Nephron progenitor cell (in vitro differentiated cells): ENCODE measurements around the gene GPN2.

Experiments used
- DNase-seq: peaks from one replicate; pipeline ENCODE4 v3.0.0; 2021
- H3K27ac Mint-ChIP-seq: 2 replicates; pipeline ENCODE4 v1.8.0; 2021; ENCODE audit warnings: mild to moderate bottlenecking, moderate library complexity, mixed read lengths
- H3K27me3 Mint-ChIP-seq: 2 replicates; pipeline ENCODE4 v1.8.0; 2021; ENCODE audit warnings: mild to moderate bottlenecking, low read depth, mixed read lengths; ENCODE audit not compliant: poor library complexity
- H3K36me3 Mint-ChIP-seq: 2 replicates; pipeline ENCODE4 v1.8.0; 2021; ENCODE audit warnings: low read depth, mixed read lengths
- H3K4me1 Mint-ChIP-seq: 2 replicates; pipeline ENCODE4 v1.8.0; 2021; ENCODE audit warnings: mixed read lengths
- H3K4me3 Mint-ChIP-seq: 2 replicates; pipeline ENCODE4 v1.8.0; 2021; ENCODE audit warnings: mild to moderate bottlenecking, moderate library complexity, mixed read lengths
- H3K9me3 Mint-ChIP-seq: 2 replicates; pipeline ENCODE4 v1.8.0; 2021; ENCODE audit warnings: mild to moderate bottlenecking, moderate library complexity, mixed read lengths
- TF ChIP-seq, protein P1 (sequence below): fragments of 200-600 bp; sonication (generic); IDR thresholded peaks from 2 replicates; pipeline ENCODE4 v1.5.0; 2021; ENCODE audit warnings: antibody characterized with exemption

The GPN2 gene

DNA sequence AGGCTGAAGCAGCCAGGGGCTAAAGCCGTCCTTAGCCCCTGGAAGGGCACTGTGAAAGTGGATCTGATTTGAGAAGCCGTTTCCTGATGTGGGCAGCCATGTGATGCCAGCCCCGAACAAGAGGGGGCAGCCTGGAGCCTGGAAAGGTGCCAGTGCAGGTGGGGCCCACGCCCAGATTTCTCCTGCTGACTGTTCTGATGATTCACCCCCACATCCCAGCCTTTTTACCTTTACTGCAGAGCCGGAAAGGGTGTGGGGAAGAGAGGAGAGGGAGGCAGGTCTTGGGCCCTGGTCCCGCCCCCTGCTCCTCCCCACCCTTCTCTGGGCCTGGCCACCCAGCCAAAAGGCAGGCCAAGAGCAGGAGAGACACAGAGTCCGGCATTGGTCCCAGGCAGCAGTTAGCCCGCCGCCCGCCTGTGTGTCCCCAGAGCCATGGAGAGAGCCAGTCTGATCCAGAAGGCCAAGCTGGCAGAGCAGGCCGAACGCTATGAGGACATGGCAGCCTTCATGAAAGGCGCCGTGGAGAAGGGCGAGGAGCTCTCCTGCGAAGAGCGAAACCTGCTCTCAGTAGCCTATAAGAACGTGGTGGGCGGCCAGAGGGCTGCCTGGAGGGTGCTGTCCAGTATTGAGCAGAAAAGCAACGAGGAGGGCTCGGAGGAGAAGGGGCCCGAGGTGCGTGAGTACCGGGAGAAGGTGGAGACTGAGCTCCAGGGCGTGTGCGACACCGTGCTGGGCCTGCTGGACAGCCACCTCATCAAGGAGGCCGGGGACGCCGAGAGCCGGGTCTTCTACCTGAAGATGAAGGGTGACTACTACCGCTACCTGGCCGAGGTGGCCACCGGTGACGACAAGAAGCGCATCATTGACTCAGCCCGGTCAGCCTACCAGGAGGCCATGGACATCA, 27.1 kb downstream of the GPN2 start, which contains the start of gene SFN:
Gene SFN, plus strand, starts transcription at position 369 of the 904 bp plus-strand sequence. Its CDS starts 64 bp downstream, at position 433.
- Mint-ChIP-seq H3K27me3 (peaks cover 3% of the 10 kb centered on the region), H3K36me3 (no peaks in the 10 kb centered on the region), H3K4me3 (peak within 1 kb of the TSS; percentile 91), H3K27ac (no peak within 1 kb of the TSS), H3K4me1 (peaks cover 49% of the 10 kb centered on the region), H3K9me3 (no peaks in the 10 kb centered on the region)
- TF ChIP-seq, protein P1, sequence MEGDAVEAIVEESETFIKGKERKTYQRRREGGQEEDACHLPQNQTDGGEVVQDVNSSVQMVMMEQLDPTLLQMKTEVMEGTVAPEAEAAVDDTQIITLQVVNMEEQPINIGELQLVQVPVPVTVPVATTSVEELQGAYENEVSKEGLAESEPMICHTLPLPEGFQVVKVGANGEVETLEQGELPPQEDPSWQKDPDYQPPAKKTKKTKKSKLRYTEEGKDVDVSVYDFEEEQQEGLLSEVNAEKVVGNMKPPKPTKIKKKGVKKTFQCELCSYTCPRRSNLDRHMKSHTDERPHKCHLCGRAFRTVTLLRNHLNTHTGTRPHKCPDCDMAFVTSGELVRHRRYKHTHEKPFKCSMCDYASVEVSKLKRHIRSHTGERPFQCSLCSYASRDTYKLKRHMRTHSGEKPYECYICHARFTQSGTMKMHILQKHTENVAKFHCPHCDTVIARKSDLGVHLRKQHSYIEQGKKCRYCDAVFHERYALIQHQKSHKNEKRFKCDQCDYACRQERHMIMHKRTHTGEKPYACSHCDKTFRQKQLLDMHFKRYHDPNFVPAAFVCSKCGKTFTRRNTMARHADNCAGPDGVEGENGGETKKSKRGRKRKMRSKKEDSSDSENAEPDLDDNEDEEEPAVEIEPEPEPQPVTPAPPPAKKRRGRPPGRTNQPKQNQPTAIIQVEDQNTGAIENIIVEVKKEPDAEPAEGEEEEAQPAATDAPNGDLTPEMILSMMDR = peak; percentile 33
- no peak for DNase-seq

DNA sequence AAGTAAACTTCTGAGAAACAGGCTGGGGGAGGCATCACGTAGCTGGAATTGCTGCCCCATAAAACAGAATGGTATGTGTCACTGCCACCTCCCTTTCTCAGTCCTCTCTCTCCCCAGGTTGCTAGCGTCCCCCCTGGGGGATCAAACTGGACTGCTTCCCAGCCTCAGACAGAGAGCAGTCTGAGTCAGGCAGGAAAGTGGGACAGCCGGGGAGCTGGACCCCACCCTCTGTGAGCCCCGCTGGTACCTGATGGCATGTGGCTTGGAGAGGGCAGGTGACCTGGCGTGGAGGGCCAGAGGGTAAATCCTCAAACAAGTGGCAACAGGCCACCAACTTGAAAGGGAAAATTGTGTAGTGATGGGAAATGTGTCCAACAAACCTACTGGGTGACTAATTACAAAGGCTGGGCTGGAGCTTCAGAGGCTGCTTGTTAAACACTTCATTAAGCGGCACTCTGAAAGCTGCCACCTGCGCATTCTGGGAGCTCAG, 28.1 kb downstream of the GPN2 start:
- Mint-ChIP-seq H3K27me3 (peaks cover 3% of the 10 kb centered on the region), H3K9me3 (no peaks in the 10 kb centered on the region), H3K4me3 (no peak overlapping the region), H3K36me3 (no peaks in the 10 kb centered on the region), H3K27ac (no peak overlapping the region), H3K4me1 (peaks cover 54% of the 10 kb centered on the region)
- no peak for DNase-seq
- TF ChIP-seq, protein P1 = no peak

DNA sequence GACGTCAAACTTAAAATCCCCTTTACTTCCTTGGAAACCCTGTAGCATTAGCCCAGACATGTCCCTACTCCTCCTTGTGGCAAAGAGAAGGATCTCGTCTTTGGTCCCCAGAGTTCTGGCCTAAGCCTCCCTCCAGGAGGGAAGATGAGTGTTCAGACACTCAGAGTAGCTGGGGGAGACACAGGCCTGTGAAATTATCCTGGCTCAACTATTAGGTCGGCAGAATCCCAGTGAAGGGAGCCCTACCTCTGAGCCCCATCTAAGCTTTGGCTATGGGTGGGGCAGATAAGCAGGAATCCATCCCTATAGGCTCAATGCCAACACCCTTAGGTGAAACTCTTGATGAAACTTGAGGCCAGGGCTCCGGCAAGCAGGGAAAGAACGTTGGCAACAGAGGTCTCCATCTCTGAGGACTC, 28.8 kb downstream of the GPN2 start:
- no peaks in the 10 kb centered on the region for H3K9me3 Mint-ChIP-seq
- no peak overlapping the region for H3K27ac Mint-ChIP-seq
- H3K4me3 Mint-ChIP-seq = no peak overlapping the region
- no peak for DNase-seq
- peaks cover 3% of the 10 kb centered on the region for H3K27me3 Mint-ChIP-seq
- TF ChIP-seq, protein P1 = peak; percentile 3
- no peaks in the 10 kb centered on the region for H3K36me3 Mint-ChIP-seq
- peaks cover 58% of the 10 kb centered on the region for H3K4me1 Mint-ChIP-seq

DNA sequence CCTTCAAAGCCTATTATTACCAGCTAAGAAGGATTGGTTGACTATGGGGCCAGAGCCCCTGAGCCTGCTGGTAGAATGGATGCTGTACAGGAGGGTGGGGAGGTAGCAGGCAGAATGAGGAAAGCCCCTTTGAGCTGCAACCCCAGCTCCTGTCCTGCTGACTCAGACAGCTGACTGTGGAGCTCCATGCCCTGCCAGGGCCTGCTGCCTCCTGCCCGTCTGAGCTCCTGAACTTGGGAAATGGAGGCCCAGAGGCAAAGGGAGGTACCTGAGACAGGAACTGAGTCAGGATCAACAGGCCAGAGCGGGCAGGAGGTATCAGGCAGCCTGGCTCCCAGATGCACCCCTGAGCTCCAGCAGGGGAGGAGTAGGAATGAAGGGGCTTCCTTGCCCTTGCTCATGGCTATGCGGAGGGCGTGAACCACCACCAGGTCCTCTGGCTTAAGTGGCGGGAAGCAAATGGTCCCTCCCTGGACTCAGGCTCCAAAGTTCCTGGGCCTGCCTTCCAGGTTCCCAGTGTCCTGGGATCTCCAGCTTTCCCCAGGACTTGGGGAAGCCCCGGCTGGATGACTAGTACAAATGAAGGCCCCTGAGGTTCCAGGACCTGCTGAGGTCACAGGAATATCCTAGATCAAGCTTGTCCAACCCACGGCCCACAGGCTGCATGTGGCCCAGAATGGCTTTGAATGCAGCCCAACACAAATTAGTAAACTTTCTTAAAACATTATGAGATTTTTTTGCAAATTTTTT, 31.0 kb downstream of the GPN2 start:
- TF ChIP-seq, protein P1 = no peak
- no peak overlapping the region for H3K27ac Mint-ChIP-seq

DNA sequence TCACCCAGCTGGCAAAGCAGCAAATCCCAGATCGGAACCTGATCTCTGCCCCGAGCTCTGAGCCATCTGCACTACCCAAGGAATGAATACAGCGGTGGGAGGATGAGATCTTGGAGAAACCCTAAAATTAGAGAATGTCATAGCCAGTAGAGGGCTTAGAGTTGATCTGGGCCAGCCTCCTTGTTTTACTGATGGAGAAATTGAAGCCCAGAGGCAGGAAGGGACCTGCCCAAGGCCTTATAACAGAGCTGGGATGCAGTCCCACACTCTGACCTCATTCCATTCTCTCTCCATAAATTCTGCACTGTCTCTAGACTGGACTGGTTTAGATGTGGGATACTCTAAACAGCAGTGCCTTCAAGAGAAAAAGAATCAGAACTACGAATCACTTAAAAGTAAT, 31.9 kb downstream of the GPN2 start:
- H3K9me3 Mint-ChIP-seq = no peaks in the 10 kb centered on the region
- H3K27me3 Mint-ChIP-seq = peaks cover 3% of the 10 kb centered on the region
- TF ChIP-seq, protein P1 = no peak
- H3K4me3 Mint-ChIP-seq = no peak overlapping the region
- no peak overlapping the region for H3K27ac Mint-ChIP-seq
- DNase-seq = no peak
- peaks cover 52% of the 10 kb centered on the region for H3K4me1 Mint-ChIP-seq
- peaks cover under 1% of the 10 kb centered on the region for H3K36me3 Mint-ChIP-seq

More for the DNA sequence above, 31.0 kb downstream of the GPN2 start:
- Mint-ChIP-seq H3K9me3 (no peaks in the 10 kb centered on the region), H3K36me3 (no peaks in the 10 kb centered on the region), H3K4me1 (peaks cover 61% of the 10 kb centered on the region), H3K4me3 (no peak overlapping the region), H3K27me3 (peaks cover 3% of the 10 kb centered on the region)
- DNase-seq = no peak
